ENCODE results near the gene MUC13. TPM values are rescaled to one million over a fixed set of nuclear protein-coding genes. Genes with fewer than 3 reads are reported as not detected.

MUC13 gene
- total RNA-seq, 2 experiments from 2014 or later, result not detected

- ChIA-PET CTCF (no interaction called here), POLR2A (no interaction called here)
Measured at GRCh38 chr3:124882816-124883747, 51.5 kb downstream of the MUC13 start.

GRCh38 chr3:124881976-124882697, 52.4 kb downstream of the MUC13 start:
- POLR2A ChIA-PET, result no interaction called here

GRCh38 chr3:124879337-124879680, 55.2 kb downstream of the MUC13 start:
- CTCF ChIA-PET, result no interaction called here
- POLR2A ChIA-PET, result no interaction called here

More at GRCh38 chr3:124881976-124882697, 52.4 kb downstream of the MUC13 start:
- CTCF ChIA-PET, result no interaction called here

GRCh38 chr3:124878561-124879336, 55.8 kb downstream of the MUC13 start:
- POLR2A ChIA-PET, result no interaction called here
- CTCF ChIA-PET, result no interaction called here

GRCh38 chr3:124877674-124878073, 56.9 kb downstream of the MUC13 start:
- ChIA-PET POLR2A (no interaction called here), CTCF (interaction anchor here (1.1 kb wide), 1 partner anchor 117 kb away, joined by 5 read pairs; no protein-coding TSS in a partner anchor)

GRCh38 chr3:124876401-124876878, 58.1 kb downstream of the MUC13 start:
- POLR2A ChIA-PET, result interaction anchor here (0.6 kb wide), 1 partner anchor 17 kb away, joined by 3 read pairs; no protein-coding TSS in a partner anchor

GRCh38 chr3:124873226-124873625, 61.3 kb downstream of the MUC13 start:
- ChIA-PET CTCF (no interaction called here), POLR2A (no interaction called here)

More at GRCh38 chr3:124876401-124876878, 58.1 kb downstream of the MUC13 start:
- CTCF ChIA-PET, result interaction anchor here (1.5 kb wide), 1 partner anchor 116 kb away, joined by 3 read pairs; no protein-coding TSS in a partner anchor

- CTCF ChIA-PET, result no interaction called here
Measured at GRCh38 chr3:124867511-124867910, 67.0 kb downstream of the MUC13 start.

GRCh38 chr3:124862006-124862405, 72.5 kb downstream of the MUC13 start:
- CTCF ChIA-PET, result no interaction called here

More at GRCh38 chr3:124867511-124867910, 67.0 kb downstream of the MUC13 start:
- POLR2A ChIA-PET, result no interaction called here

GRCh38 chr3:124861041-124861440, 73.5 kb downstream of the MUC13 start:
- POLR2A ChIA-PET, result no interaction called here

More at GRCh38 chr3:124862006-124862405, 72.5 kb downstream of the MUC13 start:
- POLR2A ChIA-PET, result no interaction called here

GRCh38 chr3:124860599-124860998, 74.0 kb downstream of the MUC13 start:
- CTCF ChIA-PET, result no interaction called here
- POLR2A ChIA-PET, result no interaction called here

More at GRCh38 chr3:124861041-124861440, 73.5 kb downstream of the MUC13 start:
- CTCF ChIA-PET, result no interaction called here

- ChIA-PET POLR2A (interaction anchor here (0.5 kb wide), 1 partner anchor 18 kb away, joined by 3 read pairs; no protein-coding TSS in a partner anchor), CTCF (no interaction called here)
Measured at GRCh38 chr3:124859025-124859424, 75.5 kb downstream of the MUC13 start.

- ChIA-PET CTCF (no interaction called here), POLR2A (no interaction called here)
Measured at GRCh38 chr3:124858275-124858674, 76.3 kb downstream of the MUC13 start.

- ChIA-PET CTCF (interaction anchor here (1.0 to 1.1 kb wide), 2 partner anchors 12 to 45 kb away, joined by 3 read pairs; no protein-coding TSS in a partner anchor), POLR2A (no interaction called here)
Measured at GRCh38 chr3:124856677-124857076, 77.9 kb downstream of the MUC13 start.

Other genes starting within 250 kb of the MUC13 start
- 10 to 100 TPM; 77.3 to 93.2 TPM for gene UMPS, start 204.3 kb downstream of the MUC13 start, total RNA-seq
- gene ITGB5, start 47.4 kb downstream of the MUC13 start, total RNA-seq, result 1 to 10 TPM; 1.2 to 1.3 TPM
- 10 to 100 TPM; 26.8 to 27.0 TPM for gene HEG1, start 121.2 kb upstream of the MUC13 start, total RNA-seq

Data from activated CD8-positive, alpha-beta memory T cell treated with anti-CD3 and anti-CD28 coated beads for 36 hours (primary cell).